ENCODE results near the gene NAPB. TPM values are rescaled to one million over a fixed set of nuclear protein-coding genes. Genes with fewer than 3 reads are reported as not detected.

NAPB gene
- total and polyA plus RNA-seq, 7 donors = 1.8 to 12.3 (median 3.0) TPM

GRCh38 chr20:23444859-23445258 is 23.6 kb upstream of the NAPB start:
- no peak for DNase-seq
- TF ChIP-seq CTCF (IDR thresholded peaks at IDR 0.05) = no peak
- H3K27me3 ChIP-seq (ENCODE audit: insufficient read depth in 3 of 3, low read length in 2 of 3) = no peaks in the 10 kb centered on the region
- intact Hi-C loops (cut with DNase I) = loop anchor here (5.0 to 10.0 kb wide), 3 partner anchors 162 to 552 kb away; partner anchors contain the start of gene CST9 (in 1 of the 2)
- H3K36me3 ChIP-seq (ENCODE audit: insufficient read depth in 1 of 2, low read depth in 1 of 2) = no peaks in the 10 kb centered on the region
- H3K27ac ChIP-seq = no peak overlapping the region
- no peaks in the 10 kb centered on the region for H3K4me1 ChIP-seq
- no peak for ATAC-seq
- H3K4me3 ChIP-seq = no peak overlapping the region
- no peaks in the 10 kb centered on the region for H3K9me3 ChIP-seq
- 78 to 87% (median 82%) methylated on average over 4 of the region's 4 CpGs for WGBS, 3 donors

DNA sequence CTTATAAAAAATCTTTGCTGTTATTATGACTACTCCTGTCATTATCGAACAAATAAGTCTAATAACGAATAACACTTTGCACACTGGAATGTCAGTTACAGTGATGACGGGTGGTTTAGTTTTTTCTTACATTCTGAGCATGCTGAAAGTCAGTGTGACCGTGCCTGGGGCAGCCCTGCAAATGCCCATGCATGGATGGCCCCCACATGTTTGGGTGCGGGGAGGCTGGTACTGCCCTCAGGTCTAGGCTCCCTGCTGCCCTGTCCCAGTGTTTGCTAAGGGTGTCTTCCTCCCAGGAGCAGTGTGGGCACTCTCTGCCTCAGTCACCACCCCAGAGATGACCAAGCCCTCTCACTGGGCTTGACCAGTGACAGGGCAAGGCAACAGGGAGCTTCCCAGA is 21.1 kb upstream of the NAPB start:
- DNase-seq (no peak), ATAC-seq (no peak)
- H3K27me3 ChIP-seq (ENCODE audit: insufficient read depth in 3 of 3, low read length in 2 of 3) = no peaks in the 10 kb centered on the region
- H3K27ac ChIP-seq = no peak overlapping the region
- intact Hi-C loops (cut with DNase I) = loop anchor here (2.0 to 10.0 kb wide), 4 partner anchors 164 to 555 kb away; partner anchors contain the start of gene CST9 (in 1 of the 2)
- H3K9me3 ChIP-seq = no peaks in the 10 kb centered on the region
- WGBS, 3 donors = 82 to 89% (median 83%) methylated on average over 5 of the region's 5 CpGs
- no peak overlapping the region for H3K4me3 ChIP-seq
- H3K4me1 ChIP-seq = no peaks in the 10 kb centered on the region
- H3K36me3 ChIP-seq (ENCODE audit: insufficient read depth in 1 of 2, low read depth in 1 of 2) = no peaks in the 10 kb centered on the region
- TF ChIP-seq CTCF (IDR thresholded peaks at IDR 0.05) = no peak

GRCh38 chr20:23441850-23442313 is 20.6 kb upstream of the NAPB start:
- Histone ChIP-seq H3K4me3 (no peak overlapping the region), H3K9me3 (no peaks in the 10 kb centered on the region), H3K4me1 (no peaks in the 10 kb centered on the region), H3K36me3 (ENCODE audit: insufficient read depth in 1 of 2, low read depth in 1 of 2) (no peaks in the 10 kb centered on the region), H3K27me3 (ENCODE audit: insufficient read depth in 3 of 3, low read length in 2 of 3) (no peaks in the 10 kb centered on the region), H3K27ac (no peak overlapping the region)
- 13 to 19% (median 17%) methylated on average over 8 of the region's 8 CpGs for WGBS, 3 donors
- intact Hi-C loops (cut with DNase I) = loop anchor here (2.0 to 10.0 kb wide), 4 partner anchors 165 to 555 kb away; partner anchors contain the start of gene CST9 (in 1 of the 2)
- peak; percentile 70 to 88 (median 82) for ATAC-seq
- TF ChIP-seq CTCF (IDR thresholded peaks at IDR 0.05) = peak; percentile 86
- peak; percentile 46 to 61 for DNase-seq

- Histone ChIP-seq H3K4me3 (no peak overlapping the region), H3K9me3 (no peaks in the 10 kb centered on the region), H3K4me1 (peaks cover 7% of the 10 kb centered on the region), H3K27ac (no peak overlapping the region), H3K27me3 (ENCODE audit: insufficient read depth in 3 of 3, low read length in 2 of 3) (no peaks in the 10 kb centered on the region), H3K36me3 (ENCODE audit: insufficient read depth in 1 of 2, low read depth in 1 of 2) (no peaks in the 10 kb centered on the region)
- intact Hi-C loops (cut with DNase I) = loop anchor here (5.0 to 10.0 kb wide), 3 partner anchors 167 to 557 kb away; partner anchors contain the start of gene CST9 (in 1 of the 2)
- no peak for DNase-seq
- 78 to 83% (median 82%) methylated on average over 2 of the region's 2 CpGs for WGBS, 3 donors
- no peak for TF ChIP-seq CTCF (IDR thresholded peaks at IDR 0.05)
- ATAC-seq = no peak
Observed at GRCh38 chr20:23440004-23440403, 18.7 kb upstream of the NAPB start.

DNA sequence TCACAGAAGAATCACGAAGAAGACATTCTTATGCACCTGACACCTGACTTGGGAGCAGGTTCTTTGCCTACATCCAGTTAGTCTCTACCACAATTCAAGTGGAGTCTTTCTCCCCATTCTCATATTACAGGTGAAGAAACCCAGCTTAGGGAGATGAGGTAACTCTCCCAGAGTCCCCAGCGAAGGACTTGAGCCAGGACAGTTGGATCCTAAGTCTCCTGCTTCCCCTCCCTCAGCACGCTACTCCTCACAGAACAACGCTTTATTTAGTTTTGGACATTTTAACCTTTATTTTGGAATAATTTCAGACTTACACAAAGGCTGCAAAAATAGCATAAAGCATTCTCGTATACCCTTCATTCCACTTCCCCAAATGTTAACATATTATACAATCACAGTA is 17.4 kb upstream of the NAPB start:
- WGBS, 3 donors = 58 to 83% (median 80%) methylated on average over 5 of the region's 5 CpGs
- H3K4me1 ChIP-seq = peaks cover 7% of the 10 kb centered on the region
- H3K36me3 ChIP-seq (ENCODE audit: insufficient read depth in 1 of 2, low read depth in 1 of 2) = no peaks in the 10 kb centered on the region
- H3K27ac ChIP-seq = no peak overlapping the region
- no peaks in the 10 kb centered on the region for H3K9me3 ChIP-seq
- no peak overlapping the region for H3K4me3 ChIP-seq
- H3K27me3 ChIP-seq (ENCODE audit: insufficient read depth in 3 of 3, low read length in 2 of 3) = no peaks in the 10 kb centered on the region
- ATAC-seq (no peak), DNase-seq (no peak)
- no peak for TF ChIP-seq CTCF (IDR thresholded peaks at IDR 0.05)
- intact Hi-C loops (cut with DNase I) = no loop called here

Data from psoas muscle (tissue), 8 donors.